HG02884 (cell line): ENCODE data around the gene SCUBE1.
"Not testable (repeated sequence)": the region's sequence is repeated elsewhere in the genome, so short reads cannot be mapped to it uniquely, and the experiment has no call there.

ENCODE experiments used
- ATAC-seq: cut with Tn5 transposase; IDR thresholded peaks from one replicate; pipeline ENCODE4 v1.9.1; 2021; ENCODE audit warnings: mild to moderate bottlenecking, moderate library complexity; ENCODE audit not compliant: unreplicated experiment

The SCUBE1 gene

GRCh38 chr22:43288807-43289420 is 54.3 kb downstream of the SCUBE1 start:
- ATAC-seq, result no peak

- ATAC-seq, result no peak
These were observed 54.8 kb downstream of the SCUBE1 start for GRCh38 chr22:43288378-43288777.

- no peak for ATAC-seq
These were observed 55.7 kb downstream of the SCUBE1 start for GRCh38 chr22:43287441-43287840.

GRCh38 chr22:43281394-43281793 is 61.8 kb downstream of the SCUBE1 start:
- no peak for ATAC-seq

- ATAC-seq, result not testable (repeated sequence)
These were observed 62.7 kb downstream of the SCUBE1 start for GRCh38 chr22:43280523-43280886.

- ATAC-seq, result no peak
These were observed 63.2 kb downstream of the SCUBE1 start for GRCh38 chr22:43279867-43280522.

GRCh38 chr22:43277987-43278601 is 65.1 kb downstream of the SCUBE1 start:
- no peak for ATAC-seq

GRCh38 chr22:43277091-43277490 is 66.1 kb downstream of the SCUBE1 start:
- no peak for ATAC-seq

GRCh38 chr22:43276321-43276720 is 66.9 kb downstream of the SCUBE1 start:
- ATAC-seq, result no peak

GRCh38 chr22:43275545-43276317 is 67.4 kb downstream of the SCUBE1 start:
- no peak for ATAC-seq

- ATAC-seq, result no peak
These were observed 68.5 kb downstream of the SCUBE1 start for GRCh38 chr22:43274595-43275240.

- no peak for ATAC-seq
These were observed 69.2 kb downstream of the SCUBE1 start for GRCh38 chr22:43273902-43274484.

GRCh38 chr22:43272869-43273318 is 70.3 kb downstream of the SCUBE1 start:
- ATAC-seq, result no peak

- no peak for ATAC-seq
These were observed 70.9 kb downstream of the SCUBE1 start for GRCh38 chr22:43272301-43272700.

- ATAC-seq, result no peak
These were observed 72.2 kb downstream of the SCUBE1 start for GRCh38 chr22:43270949-43271348.

- no peak for ATAC-seq
These were observed 72.8 kb downstream of the SCUBE1 start for GRCh38 chr22:43270314-43270908.

GRCh38 chr22:43269646-43270045 is 73.5 kb downstream of the SCUBE1 start:
- ATAC-seq, result no peak

- ATAC-seq, result no peak
These were observed 73.9 kb downstream of the SCUBE1 start for GRCh38 chr22:43269246-43269645.

GRCh38 chr22:43267981-43268660 is 75.1 kb downstream of the SCUBE1 start:
- no peak for ATAC-seq
